ENCODE data around the gene CANX.

DNA sequence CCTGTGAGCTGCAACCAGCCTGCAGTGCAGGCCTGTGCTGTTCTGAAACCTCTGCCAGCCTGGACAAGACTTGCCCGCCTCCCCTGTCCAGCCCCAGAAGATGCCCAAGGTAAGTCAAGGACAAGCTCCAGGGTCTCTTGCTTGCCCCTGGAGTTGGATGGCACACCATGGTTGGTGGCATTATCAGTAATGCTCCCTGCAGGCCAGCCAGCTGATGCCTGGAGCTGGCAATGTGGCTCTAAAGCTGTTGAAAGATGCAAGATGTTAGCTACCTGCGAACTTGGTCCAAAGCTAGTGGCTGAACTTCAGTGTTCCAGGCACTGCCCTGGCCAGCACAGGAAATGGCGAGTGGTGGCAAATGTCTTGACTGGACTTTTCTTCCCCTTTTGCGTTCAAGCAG is 81.1 kb downstream of the CANX start:
- TF ChIP-seq, protein P1, sequence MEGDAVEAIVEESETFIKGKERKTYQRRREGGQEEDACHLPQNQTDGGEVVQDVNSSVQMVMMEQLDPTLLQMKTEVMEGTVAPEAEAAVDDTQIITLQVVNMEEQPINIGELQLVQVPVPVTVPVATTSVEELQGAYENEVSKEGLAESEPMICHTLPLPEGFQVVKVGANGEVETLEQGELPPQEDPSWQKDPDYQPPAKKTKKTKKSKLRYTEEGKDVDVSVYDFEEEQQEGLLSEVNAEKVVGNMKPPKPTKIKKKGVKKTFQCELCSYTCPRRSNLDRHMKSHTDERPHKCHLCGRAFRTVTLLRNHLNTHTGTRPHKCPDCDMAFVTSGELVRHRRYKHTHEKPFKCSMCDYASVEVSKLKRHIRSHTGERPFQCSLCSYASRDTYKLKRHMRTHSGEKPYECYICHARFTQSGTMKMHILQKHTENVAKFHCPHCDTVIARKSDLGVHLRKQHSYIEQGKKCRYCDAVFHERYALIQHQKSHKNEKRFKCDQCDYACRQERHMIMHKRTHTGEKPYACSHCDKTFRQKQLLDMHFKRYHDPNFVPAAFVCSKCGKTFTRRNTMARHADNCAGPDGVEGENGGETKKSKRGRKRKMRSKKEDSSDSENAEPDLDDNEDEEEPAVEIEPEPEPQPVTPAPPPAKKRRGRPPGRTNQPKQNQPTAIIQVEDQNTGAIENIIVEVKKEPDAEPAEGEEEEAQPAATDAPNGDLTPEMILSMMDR (IDR thresholded peaks at IDR 0.05; ENCODE audit: low read length) = no peak
- TF ChIP-seq EZH2 (IDR thresholded peaks at IDR 0.05; ENCODE audit: borderline replicate concordance, low read length) = no peak

All from OCI-LY1 (cell line).